Measurements from ENCODE around the gene C7.
"Not testable (repeated sequence)": the region's sequence is repeated elsewhere in the genome, so short reads cannot be mapped to it uniquely, and the experiment has no call there.

C7 gene

GRCh38 chr5:40909264-40909663 lies at the start of gene C7:
TSS of gene C7 (plus strand) at chr5:40909497. CDS start at chr5:40909611, 114 bp downstream.
- no peak for DNase-seq (ENCODE audit: low spot score)

- no peak for DNase-seq (ENCODE audit: low spot score)
Measured at GRCh38 chr5:40860711-40861110, 48.6 kb upstream of the C7 start.

- not testable (repeated sequence) for DNase-seq (ENCODE audit: low spot score)
Measured at GRCh38 chr5:40865004-40865403, 44.3 kb upstream of the C7 start.

- DNase-seq (ENCODE audit: low spot score) = no peak
Measured at GRCh38 chr5:40866844-40867243, 42.5 kb upstream of the C7 start.

GRCh38 chr5:40869384-40869783 lies 39.9 kb upstream of the C7 start:
- DNase-seq (ENCODE audit: low spot score) = no peak

GRCh38 chr5:40871177-40871576 lies 38.1 kb upstream of the C7 start:
- DNase-seq (ENCODE audit: low spot score) = no peak

GRCh38 chr5:40872253-40872652 lies 37.0 kb upstream of the C7 start:
- not testable (repeated sequence) for DNase-seq (ENCODE audit: low spot score)

GRCh38 chr5:40873286-40873880 lies 35.9 kb upstream of the C7 start:
- no peak for DNase-seq (ENCODE audit: low spot score)

GRCh38 chr5:40875958-40876357 lies 33.3 kb upstream of the C7 start:
- DNase-seq (ENCODE audit: low spot score) = no peak

- DNase-seq (ENCODE audit: low spot score) = no peak
Measured at GRCh38 chr5:40877371-40877988, 31.8 kb upstream of the C7 start.

GRCh38 chr5:40879163-40879942 lies 29.9 kb upstream of the C7 start:
- DNase-seq (ENCODE audit: low spot score) = no peak

- no peak for DNase-seq (ENCODE audit: low spot score)
Measured at GRCh38 chr5:40882291-40882690, 27.0 kb upstream of the C7 start.

- DNase-seq (ENCODE audit: low spot score) = not testable (repeated sequence)
Measured at GRCh38 chr5:40883051-40883450, 26.2 kb upstream of the C7 start.

- not testable (repeated sequence) for DNase-seq (ENCODE audit: low spot score)
Measured at GRCh38 chr5:40895440-40896425, 13.6 kb upstream of the C7 start.

- no peak for DNase-seq (ENCODE audit: low spot score)
Measured at GRCh38 chr5:40904205-40904993, 4.9 kb upstream of the C7 start.

- DNase-seq (ENCODE audit: low spot score) = no peak
Measured at GRCh38 chr5:40904994-40905306, 4.3 kb upstream of the C7 start.

GRCh38 chr5:40906351-40906751 lies 2.9 kb upstream of the C7 start:
- DNase-seq (ENCODE audit: low spot score) = no peak

- no peak for DNase-seq (ENCODE audit: low spot score)
Measured at GRCh38 chr5:40909723-40910122, 426 bp downstream of the C7 start.

GRCh38 chr5:40911266-40911665 lies 2.0 kb downstream of the C7 start:
- no peak for DNase-seq (ENCODE audit: low spot score)

GRCh38 chr5:40914835-40915234 lies 5.5 kb downstream of the C7 start:
- no peak for DNase-seq (ENCODE audit: low spot score)

- no peak for DNase-seq (ENCODE audit: low spot score)
Measured at GRCh38 chr5:40915341-40915926, 6.1 kb downstream of the C7 start.

Measured in left forelimb (tissue), 1 donor.